Erythroblast (primary cell): Measurements from ENCODE around the gene APELA.

Experiments used
- GATA1 ChIP-seq: IDR thresholded peaks from 2 replicates; pipeline ENCODE4 v1.6.1; 2011; ENCODE audit warnings: low read depth, mild to moderate bottlenecking, control low read depth, low read length, moderate library complexity
- POLR2A ChIP-seq: IDR thresholded peaks from 2 replicates; pipeline ENCODE4 v1.6.1; 2011; ENCODE audit warnings: mild to moderate bottlenecking, low read length

DNA sequence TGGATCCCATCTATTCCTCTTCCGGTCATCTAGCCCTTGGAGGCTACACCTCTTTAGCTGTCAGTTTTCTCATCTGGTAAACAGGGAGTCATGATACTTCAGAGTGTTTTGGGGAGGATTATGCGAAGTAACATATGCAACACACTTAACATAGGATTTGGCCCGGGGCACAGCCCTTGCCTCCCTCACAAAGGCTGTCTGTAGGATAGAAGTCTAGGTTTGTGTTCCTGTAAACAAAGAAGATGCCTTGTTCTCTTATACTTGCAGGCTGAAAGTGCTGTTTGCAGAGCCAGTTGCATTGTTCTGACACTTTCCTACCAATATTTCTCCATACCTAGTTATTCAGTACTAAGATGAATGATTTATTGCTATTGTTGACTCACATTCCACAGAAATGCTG lies 2.2 kb upstream of the APELA start:
- TF ChIP-seq POLR2A (no peak), GATA1 (no peak)
